ENCODE measurements around the gene ATAD5.

The ATAD5 gene

GRCh38 chr17:30801671-30802070 lies 30.1 kb upstream of the ATAD5 start:
- H3K27ac ChIP-seq (replicated peaks), result no peak overlapping the region
- no peak for DNase-seq (ENCODE audit: low read depth in 1 of 2, low spot score in 1 of 2)
- TF ChIP-seq SPI1 (IDR thresholded peaks at IDR 0.05; ENCODE audit: borderline replicate concordance, low read depth) (no peak), POLR2AphosphoS5 (IDR thresholded peaks at IDR 0.05; ENCODE audit: low read depth) (no peak), CTCF (IDR thresholded peaks at IDR 0.05; ENCODE audit: insufficient read depth, low read length) (no peak), GABPA (IDR thresholded peaks at IDR 0.05; ENCODE audit: low read depth) (no peak), REST (IDR thresholded peaks at IDR 0.05; ENCODE audit: insufficient replicate concordance, low read depth) (no peak)
- H3K4me3 ChIP-seq (replicated peaks; ENCODE audit: insufficient read depth, low read length), result no peak overlapping the region
- H3K27me3 ChIP-seq (ENCODE audit: insufficient read depth, poor library complexity, severe bottlenecking), result no peaks in the 10 kb centered on the region

GRCh38 chr17:30805944-30806456 lies 25.8 kb upstream of the ATAD5 start:
- no peaks in the 10 kb centered on the region for H3K27me3 ChIP-seq (ENCODE audit: insufficient read depth, poor library complexity, severe bottlenecking)
- H3K27ac ChIP-seq (replicated peaks), result no peak overlapping the region
- DNase-seq (ENCODE audit: low read depth in 1 of 2, low spot score in 1 of 2), result no peak
- H3K4me3 ChIP-seq (replicated peaks; ENCODE audit: insufficient read depth, low read length), result no peak overlapping the region
- TF ChIP-seq GABPA (IDR thresholded peaks at IDR 0.05; ENCODE audit: low read depth) (no peak), CTCF (IDR thresholded peaks at IDR 0.05; ENCODE audit: insufficient read depth, low read length) (peak; percentile 12)

- no peak for DNase-seq (ENCODE audit: low read depth in 1 of 2, low spot score in 1 of 2)
- Histone ChIP-seq H3K27me3 (ENCODE audit: insufficient read depth, poor library complexity, severe bottlenecking) (no peaks in the 10 kb centered on the region), H3K27ac (replicated peaks) (no peak overlapping the region; the same call in 1 of the 2 replicates), H3K4me3 (replicated peaks; ENCODE audit: insufficient read depth, low read length) (no peak overlapping the region)
- TF ChIP-seq GABPA (IDR thresholded peaks at IDR 0.05; ENCODE audit: low read depth), result no peak
- no peak for TF ChIP-seq SPI1 (IDR thresholded peaks at IDR 0.05; ENCODE audit: borderline replicate concordance, low read depth)
- no peak for TF ChIP-seq POLR2AphosphoS5 (IDR thresholded peaks at IDR 0.05; ENCODE audit: low read depth)
- no peak for TF ChIP-seq REST (IDR thresholded peaks at IDR 0.05; ENCODE audit: insufficient replicate concordance, low read depth)
- no peak for TF ChIP-seq CTCF (IDR thresholded peaks at IDR 0.05; ENCODE audit: insufficient read depth, low read length)
These were observed 23.9 kb upstream of the ATAD5 start for GRCh38 chr17:30807896-30808295.

GRCh38 chr17:30808785-30809286 lies 22.9 kb upstream of the ATAD5 start:
- 0 out of 2 replicates have a peak overlapping the region, but pooled peaks have one; percentile 1 for H3K4me3 ChIP-seq (replicated peaks; ENCODE audit: insufficient read depth, low read length)
- no peaks in the 10 kb centered on the region for H3K27me3 ChIP-seq (ENCODE audit: insufficient read depth, poor library complexity, severe bottlenecking)
- H3K27ac ChIP-seq (replicated peaks), result peak overlapping the region; percentile 71
- TF ChIP-seq GABPA (IDR thresholded peaks at IDR 0.05; ENCODE audit: low read depth) (peak; percentile 60), CTCF (IDR thresholded peaks at IDR 0.05; ENCODE audit: insufficient read depth, low read length) (no peak), REST (IDR thresholded peaks at IDR 0.05; ENCODE audit: insufficient replicate concordance, low read depth) (no peak), POLR2AphosphoS5 (IDR thresholded peaks at IDR 0.05; ENCODE audit: low read depth) (peak; percentile 56; the same call in 1 of the 2 replicates), SPI1 (IDR thresholded peaks at IDR 0.05; ENCODE audit: borderline replicate concordance, low read depth) (peak; percentile 75; the same call in 1 of the 2 replicates)
- DNase-seq (ENCODE audit: low read depth in 1 of 2, low spot score in 1 of 2), result peak; percentile 61 to 83

All from HL-60 (cell line).